MCF 10A (cell line): ENCODE data around the gene SERPINB8. TPM values are rescaled to one million over a fixed set of nuclear protein-coding genes. Genes with fewer than 3 reads are reported as not detected.

Source experiments
- BruUV-seq: library from RNA; stranded (reverse); fragments of 400-500 nt; replicated peaks from 2 replicates; lab custom pipeline; 2021; lab: Mats Ljungman, UMichigan
- CTCF ChIA-PET: fragments of 300-600 bp; sonication (Branson Sonifier 250); formaldehyde crosslinking; extraction: SDS; loops from one replicate; lab custom pipeline; 2021; ENCODE audit warnings: antibody characterized with exemption, inconsistent platforms; lab: Yijun Ruan, JAX
- POLR2A ChIA-PET: fragments of 300-600, 350-650 bp; sonication (Branson Sonifier 250); formaldehyde crosslinking; extraction: SDS; loops from one replicate; lab custom pipeline; 2020; ENCODE audit warnings: antibody characterized with exemption, inconsistent platforms; lab: Yijun Ruan, JAX
- DNase-seq: peaks from one replicate; pipeline ENCODE4 v3.0.0-alpha.2; 2018; ENCODE audit not compliant: unreplicated experiment
- H3K27ac Mint-ChIP-seq: one replicate; pipeline ENCODE4 v1.8.0; 2022; ENCODE audit warnings: mild to moderate bottlenecking, low read depth, mixed read lengths; ENCODE audit not compliant: unreplicated experiment
- H3K27me3 Mint-ChIP-seq: one replicate; pipeline ENCODE4 v1.8.0; 2022; ENCODE audit warnings: mixed read lengths; ENCODE audit not compliant: insufficient read depth, unreplicated experiment
- H3K36me3 Mint-ChIP-seq: one replicate; pipeline ENCODE4 v1.8.0; 2022; ENCODE audit warnings: mild to moderate bottlenecking, moderate library complexity, mixed read lengths; ENCODE audit not compliant: insufficient read depth, unreplicated experiment
- H3K4me1 Mint-ChIP-seq: one replicate; pipeline ENCODE4 v1.8.0; 2022; ENCODE audit warnings: mixed read lengths; ENCODE audit not compliant: insufficient read depth, unreplicated experiment
- H3K4me3 Mint-ChIP-seq: one replicate; pipeline ENCODE4 v1.8.0; 2022; ENCODE audit warnings: mild to moderate bottlenecking, moderate library complexity, mixed read lengths; ENCODE audit not compliant: unreplicated experiment
- H3K9me3 Mint-ChIP-seq: one replicate; pipeline ENCODE4 v1.8.0; 2022; ENCODE audit warnings: mixed read lengths; ENCODE audit not compliant: unreplicated experiment
- intact Hi-C: fragments of 100-400 bp; cut with micrococcal nuclease; formaldehyde crosslinking; loops from 2 replicates; pipeline ENCODE4 v1.14.1; 2022
- total RNA-seq: library from RNA; stranded (reverse); gene quantifications from 2 replicates; pipeline ENCODE4 v1.2.3, GENCODE V29; 2022
- TF ChIP-seq, protein P1 (sequence below): fragments of 200-600 bp; IDR thresholded peaks from one replicate; pipeline ENCODE4 v1.8.0; 2022; ENCODE audit warnings: antibody characterized with exemption, mild to moderate bottlenecking; ENCODE audit not compliant: unreplicated experiment

SERPINB8 gene
- total RNA-seq, 1 experiment from 2014 or later = 58.0 TPM

DNA sequence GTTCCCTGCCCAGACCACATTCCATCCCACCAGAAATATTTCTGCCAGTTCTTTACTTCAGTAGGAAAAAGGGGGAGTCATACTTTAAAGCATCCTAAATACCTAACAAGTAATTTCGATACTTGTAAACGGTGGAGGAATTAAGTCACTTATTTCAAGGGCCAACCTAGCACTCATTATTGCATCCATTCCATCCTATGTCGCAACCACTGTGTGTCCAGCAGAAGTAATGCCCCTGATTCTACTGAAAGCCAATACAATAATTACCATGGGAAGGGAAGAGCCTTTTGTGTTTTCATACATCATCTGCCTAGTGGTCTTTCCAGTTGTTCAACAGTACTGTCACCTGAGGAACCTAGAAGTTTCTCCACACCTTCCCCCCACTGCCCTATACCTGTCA lies 12.5 kb downstream of the SERPINB8 start:
- Mint-ChIP-seq H3K4me3 (no peak overlapping the region), H3K36me3 (peaks cover 51% of the 10 kb centered on the region), H3K27ac (no peak overlapping the region), H3K9me3 (no peaks in the 10 kb centered on the region), H3K27me3 (no peaks in the 10 kb centered on the region), H3K4me1 (peaks cover 10% of the 10 kb centered on the region)
- TF ChIP-seq, protein P1, sequence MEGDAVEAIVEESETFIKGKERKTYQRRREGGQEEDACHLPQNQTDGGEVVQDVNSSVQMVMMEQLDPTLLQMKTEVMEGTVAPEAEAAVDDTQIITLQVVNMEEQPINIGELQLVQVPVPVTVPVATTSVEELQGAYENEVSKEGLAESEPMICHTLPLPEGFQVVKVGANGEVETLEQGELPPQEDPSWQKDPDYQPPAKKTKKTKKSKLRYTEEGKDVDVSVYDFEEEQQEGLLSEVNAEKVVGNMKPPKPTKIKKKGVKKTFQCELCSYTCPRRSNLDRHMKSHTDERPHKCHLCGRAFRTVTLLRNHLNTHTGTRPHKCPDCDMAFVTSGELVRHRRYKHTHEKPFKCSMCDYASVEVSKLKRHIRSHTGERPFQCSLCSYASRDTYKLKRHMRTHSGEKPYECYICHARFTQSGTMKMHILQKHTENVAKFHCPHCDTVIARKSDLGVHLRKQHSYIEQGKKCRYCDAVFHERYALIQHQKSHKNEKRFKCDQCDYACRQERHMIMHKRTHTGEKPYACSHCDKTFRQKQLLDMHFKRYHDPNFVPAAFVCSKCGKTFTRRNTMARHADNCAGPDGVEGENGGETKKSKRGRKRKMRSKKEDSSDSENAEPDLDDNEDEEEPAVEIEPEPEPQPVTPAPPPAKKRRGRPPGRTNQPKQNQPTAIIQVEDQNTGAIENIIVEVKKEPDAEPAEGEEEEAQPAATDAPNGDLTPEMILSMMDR = no peak
- ChIA-PET CTCF (interaction anchor here (1.2 kb wide), 1 partner anchor 464 kb away, joined by 4 read pairs; no protein-coding TSS in a partner anchor), POLR2A (no interaction called here)
- BruUV-seq = no TSS peak
- no peak for DNase-seq
- intact Hi-C loops = no loop called here

DNA sequence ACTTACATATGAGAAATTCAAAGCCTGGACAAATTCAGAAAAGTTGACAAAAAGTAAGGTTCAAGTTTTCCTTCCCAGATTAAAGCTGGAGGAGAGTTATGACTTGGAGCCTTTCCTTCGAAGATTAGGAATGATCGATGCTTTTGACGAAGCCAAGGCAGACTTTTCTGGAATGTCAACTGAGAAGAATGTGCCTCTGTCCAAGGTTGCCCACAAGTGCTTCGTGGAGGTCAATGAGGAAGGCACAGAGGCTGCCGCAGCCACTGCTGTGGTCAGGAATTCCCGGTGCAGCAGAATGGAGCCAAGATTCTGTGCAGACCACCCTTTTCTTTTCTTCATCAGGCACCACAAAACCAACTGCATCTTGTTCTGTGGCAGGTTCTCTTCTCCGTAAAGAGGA lies 17.0 kb downstream of the SERPINB8 start:
- POLR2A ChIA-PET = no interaction called here
- H3K27ac Mint-ChIP-seq = no peak overlapping the region
- no TSS peak for BruUV-seq
- H3K4me3 Mint-ChIP-seq = no peak overlapping the region
- no peak for DNase-seq
- CTCF ChIA-PET = no interaction called here
- TF ChIP-seq, protein P1 = no peak
- intact Hi-C loops = no loop called here
- H3K36me3 Mint-ChIP-seq = peaks cover 73% of the 10 kb centered on the region
- no peaks in the 10 kb centered on the region for H3K4me1 Mint-ChIP-seq
- H3K9me3 Mint-ChIP-seq = no peaks in the 10 kb centered on the region
- no peaks in the 10 kb centered on the region for H3K27me3 Mint-ChIP-seq

DNA sequence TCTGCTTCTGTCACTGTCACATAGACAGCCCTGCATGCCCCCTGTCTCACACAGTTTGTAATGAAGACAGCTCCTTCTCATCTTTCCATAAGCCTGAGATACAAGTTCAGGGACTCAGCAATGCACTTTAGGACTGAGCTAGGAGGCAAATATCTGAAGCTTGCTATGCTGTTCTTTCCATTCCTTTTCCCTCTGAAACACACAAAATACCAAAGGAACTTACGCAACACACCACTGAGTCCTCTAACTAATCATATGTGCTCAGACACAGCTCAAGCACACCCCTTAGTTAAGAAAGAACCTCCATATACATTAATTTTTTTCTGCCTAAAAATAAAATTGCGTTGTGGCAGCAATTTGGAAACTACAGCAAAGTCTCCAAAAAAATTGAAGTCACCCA lies 17.9 kb downstream of the SERPINB8 start:
- H3K9me3 Mint-ChIP-seq = no peaks in the 10 kb centered on the region
- H3K36me3 Mint-ChIP-seq = peaks cover 71% of the 10 kb centered on the region
- no peak overlapping the region for H3K27ac Mint-ChIP-seq
- CTCF ChIA-PET = interaction anchor here (0.9 to 1.1 kb wide), 2 partner anchors 10 to 30 kb away, joined by 3 read pairs; no protein-coding TSS in a partner anchor
- no TSS peak for BruUV-seq
- H3K4me3 Mint-ChIP-seq = no peak overlapping the region
- H3K27me3 Mint-ChIP-seq = no peaks in the 10 kb centered on the region
- POLR2A ChIA-PET = no interaction called here
- TF ChIP-seq, protein P1 = no peak
- intact Hi-C loops = no loop called here
- no peaks in the 10 kb centered on the region for H3K4me1 Mint-ChIP-seq
- DNase-seq = no peak

DNA sequence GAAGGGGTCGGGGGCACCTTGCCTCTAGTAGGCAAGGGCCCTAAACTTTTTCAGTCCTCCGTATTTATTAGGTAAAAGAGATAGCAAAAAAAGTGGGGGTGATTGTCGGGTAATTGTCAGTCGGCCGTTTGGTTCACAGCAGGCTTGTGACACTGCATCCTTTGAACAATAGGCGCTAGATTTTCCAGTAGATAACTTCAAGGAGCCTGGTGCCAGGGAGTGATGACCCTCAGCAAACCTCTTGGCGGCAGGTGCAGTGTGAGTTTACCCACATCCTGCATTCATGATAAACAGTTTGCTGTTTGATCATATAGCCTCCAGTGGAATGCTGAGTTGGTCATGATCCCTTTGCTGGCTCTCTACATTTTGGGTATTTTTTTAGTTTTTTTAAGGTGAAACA lies 22.9 kb downstream of the SERPINB8 start:
- DNase-seq = no peak
- H3K4me3 Mint-ChIP-seq = no peak overlapping the region
- CTCF ChIA-PET = no interaction called here
- H3K27me3 Mint-ChIP-seq = no peaks in the 10 kb centered on the region
- POLR2A ChIA-PET = no interaction called here
- no peaks in the 10 kb centered on the region for H3K4me1 Mint-ChIP-seq
- no peak overlapping the region for H3K27ac Mint-ChIP-seq
- H3K9me3 Mint-ChIP-seq = peaks cover 7% of the 10 kb centered on the region
- intact Hi-C loops = no loop called here
- H3K36me3 Mint-ChIP-seq = peaks cover 30% of the 10 kb centered on the region
- TF ChIP-seq, protein P1 = no peak
- no TSS peak for BruUV-seq
